Right lung (tissue), 5 donors: ENCODE measurements around the gene FRMD3. TPM values are rescaled to one million over a fixed set of nuclear protein-coding genes. Genes with fewer than 3 reads are reported as not detected.
A peak's percentile ranks its signal among the peaks of the same experiment; 100 is the strongest.

ENCODE experiments used
- DNase-seq, 2 donors: peaks; one replicate each; pipeline ENCODE4 v3.0.0-alpha.2; 2013
- polyA plus RNA-seq, 5 donors: library from polyadenylated mRNA; unstranded; fragments of 120-200 nt; gene quantifications; one replicate each; pipeline versions ENCODE4 v1.2.1 to v1.2.3, GENCODE V29; 2013; ENCODE audit warnings: inconsistent platforms in 1 of 5, low replicate concordance in 1 of 5; ENCODE audit not compliant: insufficient read length in 5 of 5, insufficient read depth in 1 of 5

The FRMD3 gene
- polyA plus RNA-seq, 5 donors, result 2.2 to 2.9 (median 2.5) TPM

- no peak for DNase-seq
These were observed 201.5 kb downstream of the FRMD3 start for GRCh38 chr9:83336706-83337105.

- peak; percentile 46 to 53 for DNase-seq
These were observed 203.9 kb downstream of the FRMD3 start for GRCh38 chr9:83334320-83334719.

GRCh38 chr9:83330207-83331196 is 207.7 kb downstream of the FRMD3 start:
- no peak for DNase-seq

GRCh38 chr9:83327750-83328622 is 210.2 kb downstream of the FRMD3 start:
- no peak for DNase-seq

GRCh38 chr9:83327323-83327722 is 210.9 kb downstream of the FRMD3 start:
- no peak for DNase-seq

- DNase-seq, result no peak
These were observed 215.1 kb downstream of the FRMD3 start for GRCh38 chr9:83323148-83323547.

- no peak for DNase-seq
These were observed 215.8 kb downstream of the FRMD3 start for GRCh38 chr9:83322438-83322837.

- no peak for DNase-seq
These were observed 221.0 kb downstream of the FRMD3 start for GRCh38 chr9:83317244-83317643.

- no peak for DNase-seq
These were observed 222.6 kb downstream of the FRMD3 start for GRCh38 chr9:83315649-83316048.

- no peak for DNase-seq
These were observed 224.4 kb downstream of the FRMD3 start for GRCh38 chr9:83313781-83314180.

GRCh38 chr9:83312537-83312936 is 225.7 kb downstream of the FRMD3 start:
- no peak for DNase-seq

- DNase-seq, result peak; percentile 30 to 47
These were observed 231.0 kb downstream of the FRMD3 start for GRCh38 chr9:83307066-83307724.

GRCh38 chr9:83304686-83305085 is 233.5 kb downstream of the FRMD3 start:
- peak; percentile 84 to 91 for DNase-seq

GRCh38 chr9:83299571-83299970 is 238.6 kb downstream of the FRMD3 start:
- DNase-seq, result no peak

GRCh38 chr9:83299094-83299493 is 239.1 kb downstream of the FRMD3 start:
- no peak for DNase-seq

- DNase-seq, result no peak
These were observed 242.1 kb downstream of the FRMD3 start for GRCh38 chr9:83296123-83296522.

- DNase-seq, result no peak
These were observed 243.4 kb downstream of the FRMD3 start for GRCh38 chr9:83294816-83295215.

- no peak for DNase-seq
These were observed 247.0 kb downstream of the FRMD3 start for GRCh38 chr9:83291196-83291595.

GRCh38 chr9:83290692-83291091 is 247.5 kb downstream of the FRMD3 start:
- no peak for DNase-seq

- no peak for DNase-seq
These were observed 251.2 kb downstream of the FRMD3 start for GRCh38 chr9:83287021-83287420.

- no peak for DNase-seq
These were observed 252.6 kb downstream of the FRMD3 start for GRCh38 chr9:83285445-83286225.
